K562 (cell line): ENCODE results near the gene TXNDC8. TPM values are rescaled to one million over a fixed set of nuclear protein-coding genes. Genes with fewer than 3 reads are reported as not detected.

Source experiments
- ARID3B ChIP-seq: fragments of 250-450 bp; sonication (Bioruptor Pico); IDR thresholded peaks from 2 replicates; pipeline ENCODE4 v1.4.0; 2020; ENCODE audit warnings: borderline replicate concordance
- BACH1 ChIP-seq: fragments of 200-800 bp; sonication (Bioruptor generic); IDR thresholded peaks from 2 replicates; pipeline ENCODE4 v1.6.1; 2016; ENCODE audit warnings: missing genetic modification characterization, missing compliant biosample characterization
- BRD4 ChIP-seq: fragments of 200-600 bp; sonication (generic); IDR thresholded peaks from 2 replicates; pipeline ENCODE4 v1.6.1; 2017; ENCODE audit warnings: inconsistent platforms
- CBX1 ChIP-seq: sonication (generic); IDR thresholded peaks from 2 replicates; pipeline ENCODE4 v1.6.1; 2016; ENCODE audit warnings: antibody characterized with exemption, low read depth, mild to moderate bottlenecking
- ELK3 ChIP-seq: fragments of 450-650 bp; formaldehyde crosslinking; IDR thresholded peaks from 2 replicates; pipeline ENCODE4 v1.4.0; 2020; ENCODE audit warnings: mild to moderate bottlenecking
- HDAC2 ChIP-seq: fragments of 450-650 bp; IDR thresholded peaks from 2 replicates; pipeline ENCODE4 v1.6.1; 2016; ENCODE audit warnings: mild to moderate bottlenecking
- HDAC3 ChIP-seq: fragments of 450-650 bp; IDR thresholded peaks from 2 replicates; pipeline ENCODE4 v1.6.1; 2018; ENCODE audit warnings: borderline replicate concordance, mild to moderate bottlenecking, moderate library complexity; ENCODE audit not compliant: partially characterized antibody
- HMBOX1 ChIP-seq: sonication (generic); IDR thresholded peaks from 2 replicates; pipeline ENCODE4 v1.6.1; 2016
- HOMEZ ChIP-seq: fragments of 250-450 bp; sonication (Bioruptor Pico); IDR thresholded peaks from 2 replicates; pipeline ENCODE4 v1.4.0; 2020; ENCODE audit warnings: mild to moderate bottlenecking, moderate library complexity
- SREBF2 ChIP-seq: sonication (generic); formaldehyde crosslinking; IDR thresholded peaks from 2 replicates; pipeline ENCODE4 v1.4.0; 2020; ENCODE audit warnings: mild to moderate bottlenecking, missing genetic modification reagents
- TAF7 ChIP-seq: fragments of 450-650 bp; IDR thresholded peaks from 2 replicates; pipeline ENCODE4 v1.6.1; 2016; ENCODE audit warnings: missing genetic modification characterization, missing compliant biosample characterization
- ZBTB40 ChIP-seq, 2 experiments: fragments of 450-650 bp in 1 of 2; sonication (generic) in 1 of 2; formaldehyde crosslinking in 1 of 2; IDR thresholded peaks; 2 replicates each; pipeline versions ENCODE4 v1.7.1 to v1.9.0; 2016 to 2022; ENCODE audit warnings: inconsistent platforms in 1 of 2, mild to moderate bottlenecking in 1 of 2, missing genetic modification reagents in 1 of 2
- polyA plus RNA-seq, 8 experiments: library from polyadenylated mRNA; depleted of rRNA in 4 of 8; stranded (reverse) in 5 of 8; unstranded in 3 of 8; fragments of >200 nt; fragmentation: Nextera tagmentation in 2 of 8; fragmentation: Illumina TruSeq in 1 of 8; extraction: Ambion mirVana in 2 of 8; extraction: Trizol in 1 of 8; gene quantifications; 2 replicates each; pipeline versions ENCODE4 v1.2.1 to v1.2.3, GENCODE V29; 2011 to 2014; ENCODE audit warnings: inconsistent platforms in 1 of 8, missing spikeins in 1 of 8
- total RNA-seq, 7 experiments: library from RNA; depleted of rRNA in 6 of 7; stranded (reverse); fragments of >200 nt in 6 of 7; fragmentation: Illumina TruSeq in 2 of 7; extraction: Trizol in 2 of 7; gene quantifications; 2 replicates each; pipeline versions ENCODE4 v1.2.1 to v1.2.3, GENCODE V29; 2011 to 2021; ENCODE audit warnings: low replicate concordance in 1 of 7

The TXNDC8 gene
- total and polyA plus RNA-seq, 9 of the 15 experiments (the other 6 are each of a cell fraction or from before 2014, with no cell fraction given): not detected

GRCh38 chr9:110257097-110257841 lies 80.4 kb downstream of the TXNDC8 start (continued):
- peak; percentile 43; the same call in 1 of the 2 replicates for TF ChIP-seq ZBTB40 (IDR thresholded peaks at IDR 0.05)
- no peak for TF ChIP-seq ZBTB40 (CRISPR knock-in tag; IDR thresholded peaks at IDR 0.05)
- TF ChIP-seq HDAC3: no peak
- TF ChIP-seq TAF7: peak; percentile 68; the same call in 1 of the 2 replicates
- peak; percentile 74; the same call in 1 of the 2 replicates for TF ChIP-seq BACH1 (tag)
- TF ChIP-seq HMBOX1: 0 out of 2 replicates have a peak, but pooled peaks have one; percentile 36
- TF ChIP-seq ARID3B (CRISPR knock-in tag): no peak
- TF ChIP-seq ELK3: no peak
- TF ChIP-seq HDAC2: peak; percentile 90
- TF ChIP-seq HOMEZ (CRISPR knock-in tag): 0 out of 2 replicates have a peak, but pooled peaks have one; percentile 42
- TF ChIP-seq SREBF2 (CRISPR knock-in tag): no peak
- TF ChIP-seq CBX1: peak; percentile 86; the same call in 1 of the 2 replicates
- TF ChIP-seq BRD4: peak; percentile 79; the same call in 1 of the 2 replicates
